Mammary microvascular endothelial cell (primary cell): ENCODE data around the gene P2RY12. TPM values are rescaled to one million over a fixed set of nuclear protein-coding genes. Genes with fewer than 3 reads are reported as not detected.

ENCODE experiments used
- total RNA-seq: library from RNA; depleted of rRNA; stranded (reverse); fragments of >200 nt; gene quantifications from 2 replicates; pipeline ENCODE4 v1.2.3, GENCODE V29; 2015

Gene P2RY12
- total RNA-seq, result not detected in 2 replicates

DNA sequence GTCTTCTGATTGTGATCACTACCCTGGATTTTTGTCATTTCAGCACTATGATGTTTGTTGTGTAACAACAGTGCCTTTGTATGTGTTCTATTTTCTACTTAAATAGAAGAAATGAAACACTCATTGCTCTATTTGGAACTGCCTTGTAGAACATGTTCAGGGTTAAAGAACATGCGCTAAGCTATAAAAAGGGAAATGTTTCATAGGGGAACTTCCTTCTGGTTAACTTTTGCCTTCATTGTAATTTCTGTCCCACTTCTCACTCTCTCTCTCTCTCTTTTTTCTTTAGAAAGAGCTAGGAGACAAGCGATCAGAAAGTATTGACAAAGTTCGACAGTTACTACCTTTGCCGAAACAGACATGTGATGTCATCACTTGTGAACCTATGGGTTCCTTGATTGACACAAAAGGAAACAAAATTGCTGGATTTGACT, at the start of gene P2RY12:
P2RY12 (minus strand) TSS at position 13 of the 434 bp plus-strand sequence. CDS start 45,908 bp downstream, outside the sequence.

DNA sequence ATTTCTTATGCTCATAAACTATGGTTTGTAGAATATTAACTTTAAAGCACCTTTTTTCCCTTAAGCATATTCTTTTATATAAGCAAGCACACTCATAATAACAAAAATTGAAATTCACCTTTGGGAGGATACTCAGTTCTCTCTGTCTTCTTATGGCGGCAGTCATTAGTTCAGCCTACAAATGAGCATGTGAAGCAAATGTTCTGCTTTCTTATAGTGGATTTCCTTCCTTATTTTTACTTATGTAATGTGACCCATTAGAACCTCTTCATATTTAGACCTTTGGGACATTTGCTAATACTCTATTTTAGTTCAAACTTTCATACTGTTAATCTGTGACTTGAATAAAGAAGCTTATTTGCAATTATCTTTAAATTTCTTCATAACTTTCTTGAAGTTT, 55.2 kb downstream of the P2RY12 start, which contains the start of gene P2RY13:
P2RY13 (minus strand) TSS at position 187 of the 400 bp plus-strand sequence; CDS start at position 166, 21 bp downstream.

DNA sequence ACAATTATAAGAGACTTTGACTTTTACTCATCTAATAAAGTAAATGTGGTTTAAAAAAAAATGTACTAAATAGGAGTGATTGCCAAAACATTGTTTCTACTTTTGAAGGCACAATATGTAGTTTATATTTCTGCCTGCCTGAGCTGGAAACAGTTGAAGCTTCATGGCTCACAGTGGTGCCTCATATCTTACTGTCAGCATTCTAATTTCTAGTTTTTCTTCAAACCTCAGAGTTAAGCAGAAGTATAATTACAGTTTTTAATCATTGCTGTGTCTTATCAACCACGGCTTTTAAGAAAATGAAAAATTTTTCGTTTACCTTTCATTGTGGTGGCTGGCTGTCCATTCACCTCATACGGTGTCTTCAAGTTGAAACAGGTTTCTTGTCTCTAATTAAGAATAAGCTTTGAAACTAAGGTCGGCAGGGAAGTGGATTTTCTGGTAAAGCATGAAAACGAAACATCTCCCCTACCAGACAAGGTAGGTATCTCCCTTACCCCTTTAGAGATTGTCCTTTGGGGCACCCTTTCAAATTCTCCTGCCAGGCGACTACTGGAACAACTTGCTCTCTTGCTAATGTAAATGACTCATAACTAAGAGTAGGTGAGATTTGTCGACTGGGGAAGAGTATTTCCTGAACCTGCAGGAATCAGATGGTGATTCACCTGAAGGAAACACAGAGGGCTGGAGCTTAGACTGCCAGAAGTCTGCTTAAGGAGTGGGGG, 68.1 kb downstream of the P2RY12 start, which contains the start of gene GPR87:
GPR87 (minus strand) TSS at position 554 of the 725 bp plus-strand sequence. CDS start 16,720 bp downstream, outside the sequence.

Other genes starting within 250 kb of the P2RY12 start
- not detected in 2 replicates for gene GPR171, start 181.5 kb downstream of the P2RY12 start, total RNA-seq
- gene P2RY14, start 106.2 kb downstream of the P2RY12 start, total RNA-seq, result not detected in 2 replicates
- gene GPR87, start 67.9 kb downstream of the P2RY12 start, total RNA-seq, result 0.20 TPM in 1 of 2 replicates, not detected in the other
- not detected in 2 replicates for gene P2RY13, start 55.2 kb downstream of the P2RY12 start, total RNA-seq
- under 0.01 TPM in 1 of 2 replicates, not detected in the other for gene IGSF10, start 76.3 kb upstream of the P2RY12 start, total RNA-seq